ENCODE results near the gene MCF2L.

The MCF2L gene

GRCh38 chr13:113015826-113016525 lies 47.0 kb downstream of the MCF2L start:
- no peaks in the 10 kb centered on the region for H3K79me2 ChIP-seq (ENCODE audit: low read length)
- H3K36me3 ChIP-seq (replicated peaks; ENCODE audit: insufficient read depth, low read length), result no peaks in the 10 kb centered on the region
- TF ChIP-seq CTCF (IDR thresholded peaks at IDR 0.05; ENCODE audit: low read length) (no peak), EZH2phosphoT487 (IDR thresholded peaks at IDR 0.05; ENCODE audit: low read length) (no peak), EZH2 (optimal IDR thresholded peaks at IDR 0.05; ENCODE audit: low read depth, low read length) (no peak)

GRCh38 chr13:113016526-113017295 lies 47.7 kb downstream of the MCF2L start:
- no peaks in the 10 kb centered on the region for H3K79me2 ChIP-seq (ENCODE audit: low read length)
- H3K4me2 ChIP-seq (ENCODE audit: low read depth, low read length), result no peak overlapping the region
- H2AFZ ChIP-seq (ENCODE audit: low read length), result no peak overlapping the region
- H3K27ac ChIP-seq (ENCODE audit: low read length), result no peak overlapping the region
- no peaks in the 10 kb centered on the region for H4K20me1 ChIP-seq (ENCODE audit: insufficient read depth, low read length)
- no peaks in the 10 kb centered on the region for H3K9me2 ChIP-seq (replicated peaks; ENCODE audit: insufficient read depth, low read length)
- H3K9ac ChIP-seq (ENCODE audit: low read length), result no peak overlapping the region
- H3K4me1 ChIP-seq (ENCODE audit: low read length), result peaks cover 9% of the 10 kb centered on the region; the same call in 1 of the 2 replicates
- H3K9me3 ChIP-seq (replicated peaks; ENCODE audit: insufficient read depth, low read length), result no peaks in the 10 kb centered on the region
- peaks cover 88% of the 10 kb centered on the region for H3K27me3 ChIP-seq (replicated peaks; ENCODE audit: insufficient read depth, low read length)
- no peaks in the 10 kb centered on the region for H3K36me3 ChIP-seq (replicated peaks; ENCODE audit: insufficient read depth, low read length)
- no peak for TF ChIP-seq CTCF (IDR thresholded peaks at IDR 0.05; ENCODE audit: low read length)
- TF ChIP-seq EZH2 (optimal IDR thresholded peaks at IDR 0.05; ENCODE audit: low read depth, low read length), result no peak
- no peak for TF ChIP-seq EZH2phosphoT487 (IDR thresholded peaks at IDR 0.05; ENCODE audit: low read length)
- no peak overlapping the region for H3K4me3 ChIP-seq (ENCODE audit: low read length)
- DNase-seq, result no peak
- no peaks in the 10 kb centered on the region for H3F3A ChIP-seq (ENCODE audit: insufficient read depth, low read length)

More at GRCh38 chr13:113015826-113016525, 47.0 kb downstream of the MCF2L start:
- Histone ChIP-seq H2AFZ (ENCODE audit: low read length) (no peak overlapping the region), H3K4me2 (ENCODE audit: low read depth, low read length) (no peak overlapping the region), H3K4me1 (ENCODE audit: low read length) (peaks cover 9% of the 10 kb centered on the region; the same call in 1 of the 2 replicates), H3K27me3 (replicated peaks; ENCODE audit: insufficient read depth, low read length) (peaks cover 83% of the 10 kb centered on the region), H3K9ac (ENCODE audit: low read length) (no peak overlapping the region), H3K9me3 (replicated peaks; ENCODE audit: insufficient read depth, low read length) (no peaks in the 10 kb centered on the region), H3K4me3 (ENCODE audit: low read length) (no peak overlapping the region), H3K9me2 (replicated peaks; ENCODE audit: insufficient read depth, low read length) (no peaks in the 10 kb centered on the region), H4K20me1 (ENCODE audit: insufficient read depth, low read length) (no peaks in the 10 kb centered on the region), H3F3A (ENCODE audit: insufficient read depth, low read length) (no peaks in the 10 kb centered on the region), H3K27ac (ENCODE audit: low read length) (no peak overlapping the region)
- no peak for DNase-seq

- no peaks in the 10 kb centered on the region for H3K79me2 ChIP-seq (ENCODE audit: low read length)
- H3K36me3 ChIP-seq (replicated peaks; ENCODE audit: insufficient read depth, low read length), result no peaks in the 10 kb centered on the region
- no peaks in the 10 kb centered on the region for H3K9me2 ChIP-seq (replicated peaks; ENCODE audit: insufficient read depth, low read length)
- H3K27ac ChIP-seq (ENCODE audit: low read length), result no peak overlapping the region
- no peaks in the 10 kb centered on the region for H3F3A ChIP-seq (ENCODE audit: insufficient read depth, low read length)
- H2AFZ ChIP-seq (ENCODE audit: low read length), result no peak overlapping the region
- DNase-seq, result no peak
- no peak overlapping the region for H3K9ac ChIP-seq (ENCODE audit: low read length)
- no peak overlapping the region for H3K4me3 ChIP-seq (ENCODE audit: low read length)
- H3K4me2 ChIP-seq (ENCODE audit: low read depth, low read length), result peak overlapping the region; percentile 30; the same call in 1 of the 2 replicates
- no peak for TF ChIP-seq EZH2 (optimal IDR thresholded peaks at IDR 0.05; ENCODE audit: low read depth, low read length)
- no peak for TF ChIP-seq EZH2phosphoT487 (IDR thresholded peaks at IDR 0.05; ENCODE audit: low read length)
- no peak for TF ChIP-seq CTCF (IDR thresholded peaks at IDR 0.05; ENCODE audit: low read length)
- peaks cover 9% of the 10 kb centered on the region; the same call in 1 of the 2 replicates for H3K4me1 ChIP-seq (ENCODE audit: low read length)
- H3K9me3 ChIP-seq (replicated peaks; ENCODE audit: insufficient read depth, low read length), result no peaks in the 10 kb centered on the region
- peaks cover 92% of the 10 kb centered on the region for H3K27me3 ChIP-seq (replicated peaks; ENCODE audit: insufficient read depth, low read length)
- H4K20me1 ChIP-seq (ENCODE audit: insufficient read depth, low read length), result no peaks in the 10 kb centered on the region
Observed at GRCh38 chr13:113017506-113018215, 48.6 kb downstream of the MCF2L start.
